Naive thymus-derived CD4-positive, alpha-beta T cell (primary cell): ENCODE results near the gene ULK4. TPM values are rescaled to one million over a fixed set of nuclear protein-coding genes. Genes with fewer than 3 reads are reported as not detected.
A peak's percentile ranks its signal among the peaks of the same experiment; 100 is the strongest.

Experiments
- ATAC-seq: fragments of 150-1000 bp; cut with Tn5 transposase; 2 replicates; pipeline ENCODE4 v1.10.0; 2021; ENCODE audit warnings: mild to moderate bottlenecking, moderate library complexity
- CTCF ChIA-PET: fragments of 350-600 bp; sonication (Branson Sonifier 250); formaldehyde crosslinking; loops from one replicate; lab custom pipeline; 2021; ENCODE audit warnings: antibody characterized with exemption; lab: Charles Lee
- POLR2A ChIA-PET: fragments of 350-600 bp; sonication (Branson Sonifier 250); formaldehyde crosslinking; loops from one replicate; lab custom pipeline; 2021; ENCODE audit warnings: antibody characterized with exemption, inconsistent platforms; lab: Charles Lee
- DNase-seq, 9 donors: peaks; one replicate each; pipeline versions ENCODE4 v3.0.0 to v3.0.0-alpha.2; 2020 to 2022; ENCODE audit warnings: mixed read lengths in 1 of 9
- H3K27ac ChIP-seq: one replicate; pipeline ENCODE4 v1.7.0; 2013; ENCODE audit warnings: mild to moderate bottlenecking, low read depth, low read length, moderate library complexity
- H3K27me3 ChIP-seq, 2 donors: one replicate each; pipeline ENCODE4 v1.7.0; 2013; ENCODE audit warnings: low read length in 2 of 2, mild to moderate bottlenecking in 2 of 2, moderate library complexity in 2 of 2; ENCODE audit not compliant: control insufficient read depth in 2 of 2, insufficient read depth in 2 of 2
- H3K36me3 ChIP-seq, 3 experiments: 1 replicate in 2 of 3; 2 replicates in 1 of 3; pipeline ENCODE4 v1.7.0; 2013; ENCODE audit warnings: low read length in 3 of 3, mild to moderate bottlenecking in 3 of 3, moderate library complexity in 1 of 3; ENCODE audit not compliant: insufficient read depth in 3 of 3, control insufficient read depth in 2 of 3
- H3K4me1 ChIP-seq, 2 donors: one replicate each; pipeline ENCODE4 v1.7.0; 2013; ENCODE audit warnings: low read length in 2 of 2, mild to moderate bottlenecking in 2 of 2, moderate library complexity in 1 of 2; ENCODE audit not compliant: control insufficient read depth in 2 of 2, insufficient read depth in 2 of 2
- H3K4me3 ChIP-seq: 2 replicates; pipeline ENCODE4 v1.7.0; 2013; ENCODE audit warnings: mild to moderate bottlenecking, low read length
- H3K9me3 ChIP-seq, 3 experiments: 1 replicate in 2 of 3; 2 replicates in 1 of 3; pipeline ENCODE4 v1.7.0; 2013; ENCODE audit warnings: low read length in 3 of 3; ENCODE audit not compliant: control insufficient read depth in 2 of 3
- H3K27ac Mint-ChIP-seq, 9 donors: one replicate each; pipeline ENCODE4 v1.8.0; 2020 to 2022; ENCODE audit warnings: mixed read lengths in 9 of 9, mild to moderate bottlenecking in 8 of 9, moderate library complexity in 5 of 9, inconsistent platforms in 2 of 9
- H3K27me3 Mint-ChIP-seq, 5 donors: one replicate each; pipeline ENCODE4 v1.8.0; 2021 to 2022; ENCODE audit warnings: mixed read lengths in 5 of 5, mild to moderate bottlenecking in 1 of 5
- H3K36me3 Mint-ChIP-seq, 5 donors: one replicate each; pipeline ENCODE4 v1.8.0; 2020 to 2022; ENCODE audit warnings: mixed read lengths in 5 of 5, mild to moderate bottlenecking in 3 of 5, inconsistent platforms in 1 of 5
- H3K4me1 Mint-ChIP-seq, 7 donors: one replicate each; pipeline ENCODE4 v1.8.0; 2020 to 2022; ENCODE audit warnings: mixed read lengths in 7 of 7, mild to moderate bottlenecking in 3 of 7, inconsistent platforms in 1 of 7
- H3K4me3 Mint-ChIP-seq, 10 donors: one replicate each; pipeline ENCODE4 v1.8.0; 2020 to 2022; ENCODE audit warnings: mild to moderate bottlenecking in 10 of 10, mixed read lengths in 10 of 10, moderate library complexity in 6 of 10, inconsistent platforms in 2 of 10
- H3K9me3 Mint-ChIP-seq, 11 donors: one replicate each; pipeline ENCODE4 v1.8.0; 2020 to 2022; ENCODE audit warnings: mixed read lengths in 11 of 11, mild to moderate bottlenecking in 4 of 11, inconsistent platforms in 1 of 11, moderate library complexity in 1 of 11
- intact Hi-C, 2 donors: fragments of 100-400 bp; cut with micrococcal nuclease; formaldehyde crosslinking; loops; one replicate each; pipeline ENCODE4 v1.15.1; 2023
- polyA plus RNA-seq, 2 donors: library from polyadenylated mRNA; unstranded; fragments of 300-500 nt; fragmentation: Illumina TruSeq; gene quantifications; one replicate each; pipeline ENCODE4 v1.2.3, GENCODE V29; 2021
- total RNA-seq, 6 experiments: library from RNA in 5 of 6; stranded (reverse) in 5 of 6; gene quantifications; 1 replicate in 5 of 6; 2 replicates in 1 of 6; pipeline ENCODE4 v1.2.3 and lab custom pipeline; 2021 to 2026

Gene ULK4
- total and polyA plus RNA-seq, 7 experiments from 2014 or later = 6.6 to 22.3 (median 18.9) TPM

- Mint-ChIP-seq H3K27me3 (no peaks in the 10 kb centered on the region), H3K36me3 (peaks cover 0 to 3% (median 0%) of the 10 kb centered on the region in 5 donors), H3K9me3 (no peaks in the 10 kb centered on the region), H3K4me3 (peak overlapping the region in 7 of 10 donors; percentile 8 to 45 (median 14)), H3K27ac (peak overlapping the region in 4 of 9 donors; percentile 2 to 77 (median 20)), H3K4me1 (peaks cover 46 to 88% (median 80%) of the 10 kb centered on the region in 7 donors)
- no peak for ATAC-seq
- peaks cover 32 to 52% of the 10 kb centered on the region in 2 donors for H3K4me1 ChIP-seq
- H3K36me3 ChIP-seq = peaks cover 4 to 6% (median 4%) of the 10 kb centered on the region in 3 experiments
- H3K4me3 ChIP-seq = no peak overlapping the region
- intact Hi-C loops = no loop called here
- H3K27ac ChIP-seq = no peak overlapping the region
- ChIA-PET POLR2A (interaction anchor here (0.9 to 1.7 kb wide), 3 partner anchors 10 to 20 kb away, joined by 3 to 8 read pairs (median 7); partner anchors contain the start of gene CTNNB1), CTCF (no interaction called here)
- no peak for DNase-seq
- H3K27me3 ChIP-seq = no peaks in the 10 kb centered on the region
- no peaks in the 10 kb centered on the region for H3K9me3 ChIP-seq
These were observed 742.5 kb downstream of the ULK4 start for GRCh38 chr3:41219424-41219823.

- CTCF ChIA-PET = no interaction called here
- Histone ChIP-seq H3K36me3 (no peaks in the 10 kb centered on the region), H3K9me3 (no peaks in the 10 kb centered on the region), H3K27me3 (no peaks in the 10 kb centered on the region), H3K4me3 (no peak overlapping the region), H3K27ac (no peak overlapping the region), H3K4me1 (peaks cover 40 to 70% of the 10 kb centered on the region in 2 donors)
- Mint-ChIP-seq H3K4me1 (peaks cover 55 to 99% (median 92%) of the 10 kb centered on the region in 7 donors), H3K36me3 (peaks cover 0 to 4% (median 0%) of the 10 kb centered on the region in 5 donors), H3K9me3 (no peaks in the 10 kb centered on the region), H3K4me3 (peak overlapping the region in 8 of 10 donors; percentile 4 to 63 (median 44)), H3K27me3 (no peaks in the 10 kb centered on the region), H3K27ac (peak overlapping the region in 7 of 9 donors; percentile 6 to 60 (median 37))
- no peak for DNase-seq
- POLR2A ChIA-PET = interaction anchor here (1.2 to 1.6 kb wide), 3 partner anchors 9 to 17 kb away, joined by 4 to 8 read pairs (median 5); partner anchors contain the start of gene CTNNB1
- no peak for ATAC-seq
- intact Hi-C loops = loop anchor here in 1 of 2 donors (2.0 kb wide), 1 partner anchor 16 kb away; no protein-coding TSS in a partner anchor
These were observed 744.9 kb downstream of the ULK4 start for GRCh38 chr3:41216993-41217392.

GRCh38 chr3:41216422-41216821, 745.5 kb downstream of the ULK4 start:
- Mint-ChIP-seq H3K36me3 (peaks cover 0 to 10% (median 3%) of the 10 kb centered on the region in 5 donors), H3K27ac (peak overlapping the region in 1 of 9 donors; percentile 38), H3K4me3 (peak overlapping the region in 3 of 10 donors; percentile 41 to 52 (median 47)), H3K27me3 (no peaks in the 10 kb centered on the region), H3K4me1 (peaks cover 49 to 99% (median 92%) of the 10 kb centered on the region in 7 donors), H3K9me3 (no peaks in the 10 kb centered on the region)
- ATAC-seq (no peak), DNase-seq (no peak)
- peaks cover 45 to 72% of the 10 kb centered on the region in 2 donors for H3K4me1 ChIP-seq
- no peaks in the 10 kb centered on the region for H3K27me3 ChIP-seq
- no peaks in the 10 kb centered on the region for H3K9me3 ChIP-seq
- H3K36me3 ChIP-seq = no peaks in the 10 kb centered on the region
- H3K27ac ChIP-seq = no peak overlapping the region
- POLR2A ChIA-PET = interaction anchor here (0.8 to 1.6 kb wide), 4 partner anchors 9 to 17 kb away, joined by 3 to 8 read pairs (median 4); partner anchors contain the start of gene CTNNB1
- CTCF ChIA-PET = no interaction called here
- intact Hi-C loops = loop anchor here in 1 of 2 donors (2.0 kb wide), 1 partner anchor 16 kb away; no protein-coding TSS in a partner anchor
- H3K4me3 ChIP-seq = no peak overlapping the region

- intact Hi-C loops = no loop called here
- peak overlapping the region in 3 of 9 donors; percentile 13 to 53 (median 43) for H3K27ac Mint-ChIP-seq
- DNase-seq (no peak), ATAC-seq (no peak)
- no peak overlapping the region for H3K4me3 ChIP-seq
- no peaks in the 10 kb centered on the region for H3K27me3 Mint-ChIP-seq
- H3K4me1 ChIP-seq = peaks cover 41 to 74% of the 10 kb centered on the region in 2 donors
- ChIA-PET POLR2A (interaction anchor here (0.6 to 1.7 kb wide), 3 partner anchors 13 to 114 kb away, joined by 5 to 8 read pairs (median 7); partner anchors contain the start of gene CTNNB1), CTCF (no interaction called here)
- no peak overlapping the region for H3K27ac ChIP-seq
- peak overlapping the region in 8 of 10 donors; percentile 10 to 60 (median 23) for H3K4me3 Mint-ChIP-seq
- peaks cover 43 to 88% (median 83%) of the 10 kb centered on the region in 7 donors for H3K4me1 Mint-ChIP-seq
- no peaks in the 10 kb centered on the region for H3K27me3 ChIP-seq
- H3K36me3 Mint-ChIP-seq = peaks cover 0 to 21% (median 12%) of the 10 kb centered on the region in 5 donors
- no peaks in the 10 kb centered on the region for H3K9me3 ChIP-seq
- H3K9me3 Mint-ChIP-seq = peaks cover 0 to 4% (median 0%) of the 10 kb centered on the region in 11 donors
- H3K36me3 ChIP-seq = no peaks in the 10 kb centered on the region
These were observed 748.3 kb downstream of the ULK4 start for GRCh38 chr3:41213588-41213987.

DNA sequence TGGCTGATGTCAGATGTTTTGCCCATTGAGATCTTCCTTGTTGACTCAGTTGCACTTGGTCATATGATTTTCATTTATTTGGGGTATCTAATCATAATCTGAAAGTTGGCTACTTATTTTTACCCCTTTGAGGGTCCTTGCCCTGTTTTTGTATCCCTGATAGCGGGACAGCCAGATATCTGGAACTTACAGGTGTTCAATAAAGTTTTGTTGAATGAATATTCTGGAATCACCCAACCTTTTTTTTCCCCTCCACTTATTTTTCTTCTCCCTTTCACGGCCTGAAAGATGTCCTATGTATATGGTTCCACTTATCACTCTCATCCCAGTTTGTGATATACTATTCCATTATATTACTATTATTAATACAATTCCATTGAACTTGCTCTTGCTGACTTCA, 749.8 kb downstream of the ULK4 start:
- ChIA-PET POLR2A (no interaction called here), CTCF (no interaction called here)
- Mint-ChIP-seq H3K27me3 (no peaks in the 10 kb centered on the region), H3K9me3 (peaks cover 0 to 4% (median 0%) of the 10 kb centered on the region in 11 donors), H3K27ac (peak overlapping the region in 4 of 9 donors; percentile 6 to 48 (median 8)), H3K4me3 (peak overlapping the region in 8 of 10 donors; percentile 10 to 53 (median 20)), H3K4me1 (peaks cover 53 to 88% (median 85%) of the 10 kb centered on the region in 7 donors), H3K36me3 (peaks cover 0 to 21% (median 12%) of the 10 kb centered on the region in 5 donors)
- no peak for DNase-seq
- H3K27ac ChIP-seq = no peak overlapping the region
- no peak overlapping the region for H3K4me3 ChIP-seq
- H3K9me3 ChIP-seq = no peaks in the 10 kb centered on the region
- no peaks in the 10 kb centered on the region for H3K36me3 ChIP-seq
- peaks cover 49 to 79% of the 10 kb centered on the region in 2 donors for H3K4me1 ChIP-seq
- ATAC-seq = no peak
- H3K27me3 ChIP-seq = no peaks in the 10 kb centered on the region
- intact Hi-C loops = no loop called here

GRCh38 chr3:41210966-41211365, 750.9 kb downstream of the ULK4 start:
- H3K4me3 Mint-ChIP-seq = peak overlapping the region in 2 of 10 donors; percentile 12 to 24
- CTCF ChIA-PET = no interaction called here
- POLR2A ChIA-PET = interaction anchor here (1.2 kb wide), 1 partner anchor 19 kb away, joined by 5 read pairs; no protein-coding TSS in a partner anchor

More at GRCh38 chr3:41210966-41211365, 750.9 kb downstream of the ULK4 start:
- Mint-ChIP-seq H3K36me3 (peaks cover 0 to 21% (median 12%) of the 10 kb centered on the region in 5 donors), H3K27me3 (no peaks in the 10 kb centered on the region), H3K27ac (no peak overlapping the region), H3K9me3 (peaks cover 0 to 4% (median 0%) of the 10 kb centered on the region in 11 donors), H3K4me1 (peaks cover 52 to 88% (median 85%) of the 10 kb centered on the region in 7 donors)
- Histone ChIP-seq H3K9me3 (no peaks in the 10 kb centered on the region), H3K4me3 (no peak overlapping the region), H3K27ac (no peak overlapping the region), H3K4me1 (peaks cover 52 to 79% of the 10 kb centered on the region in 2 donors), H3K36me3 (no peaks in the 10 kb centered on the region), H3K27me3 (no peaks in the 10 kb centered on the region)
- intact Hi-C loops = loop anchor here in 1 of 2 donors (1.0 kb wide), 2 partner anchors 9 to 11 kb away; no protein-coding TSS in a partner anchor
- ATAC-seq (peak; percentile 2), DNase-seq (no peak)
